HEK293T (cell line): ENCODE results near the gene IVD.

ENCODE experiments used
- ARNT ChIP-seq: fragments of 450-650 bp; IDR thresholded peaks from 2 replicates; pipeline ENCODE4 v1.6.1; 2017; ENCODE audit warnings: mild to moderate bottlenecking
- BHLHE40 ChIP-seq: fragments of 450-650 bp; IDR thresholded peaks from 2 replicates; pipeline ENCODE4 v1.6.1; 2016; ENCODE audit warnings: mild to moderate bottlenecking, moderate library complexity, borderline replicate concordance
- CTBP1 ChIP-seq: fragments of 450-650 bp; IDR thresholded peaks from 2 replicates; pipeline ENCODE4 v1.6.1; 2016; ENCODE audit warnings: borderline replicate concordance
- ELF4 ChIP-seq: fragments of 450-650 bp; IDR thresholded peaks from 2 replicates; pipeline ENCODE4 v1.6.1; 2017; ENCODE audit warnings: antibody characterized with exemption
- FOXA1 ChIP-seq: fragments of 450-650 bp; IDR thresholded peaks from 2 replicates; pipeline ENCODE4 v1.6.1; 2016; ENCODE audit warnings: mild to moderate bottlenecking
- FOXK2 ChIP-seq: fragments of 450-650 bp; IDR thresholded peaks from 2 replicates; pipeline ENCODE4 v1.6.1; 2016; ENCODE audit warnings: mild to moderate bottlenecking
- FOXM1 ChIP-seq: fragments of 450-650 bp; IDR thresholded peaks from 2 replicates; pipeline ENCODE4 v1.6.1; 2017; ENCODE audit warnings: mild to moderate bottlenecking, borderline replicate concordance
- HDGF ChIP-seq: fragments of 450-650 bp; IDR thresholded peaks from 2 replicates; pipeline ENCODE4 v1.6.1; 2017; ENCODE audit warnings: antibody characterized with exemption, borderline replicate concordance
- LEF1 ChIP-seq: fragments of 450-650 bp; IDR thresholded peaks from 2 replicates; pipeline ENCODE4 v1.6.1; 2017; ENCODE audit warnings: mild to moderate bottlenecking, borderline replicate concordance
- NFRKB ChIP-seq: fragments of 450-650 bp; IDR thresholded peaks from 2 replicates; pipeline ENCODE4 v1.6.1; 2016; ENCODE audit warnings: mild to moderate bottlenecking, moderate library complexity
- SP1 ChIP-seq: fragments of 450-650 bp; IDR thresholded peaks from 2 replicates; pipeline ENCODE4 v1.6.1; 2017
- TARDBP ChIP-seq: fragments of 450-650 bp; IDR thresholded peaks from 2 replicates; pipeline ENCODE4 v1.6.1; 2016
- ZNF384 ChIP-seq: fragments of 450-650 bp; IDR thresholded peaks from 2 replicates; pipeline ENCODE4 v1.6.1; 2016
- TF ChIP-seq, protein P1 (sequence below): fragments of 450-650 bp; IDR thresholded peaks from 2 replicates; pipeline ENCODE4 v1.6.1; 2016

DNA sequence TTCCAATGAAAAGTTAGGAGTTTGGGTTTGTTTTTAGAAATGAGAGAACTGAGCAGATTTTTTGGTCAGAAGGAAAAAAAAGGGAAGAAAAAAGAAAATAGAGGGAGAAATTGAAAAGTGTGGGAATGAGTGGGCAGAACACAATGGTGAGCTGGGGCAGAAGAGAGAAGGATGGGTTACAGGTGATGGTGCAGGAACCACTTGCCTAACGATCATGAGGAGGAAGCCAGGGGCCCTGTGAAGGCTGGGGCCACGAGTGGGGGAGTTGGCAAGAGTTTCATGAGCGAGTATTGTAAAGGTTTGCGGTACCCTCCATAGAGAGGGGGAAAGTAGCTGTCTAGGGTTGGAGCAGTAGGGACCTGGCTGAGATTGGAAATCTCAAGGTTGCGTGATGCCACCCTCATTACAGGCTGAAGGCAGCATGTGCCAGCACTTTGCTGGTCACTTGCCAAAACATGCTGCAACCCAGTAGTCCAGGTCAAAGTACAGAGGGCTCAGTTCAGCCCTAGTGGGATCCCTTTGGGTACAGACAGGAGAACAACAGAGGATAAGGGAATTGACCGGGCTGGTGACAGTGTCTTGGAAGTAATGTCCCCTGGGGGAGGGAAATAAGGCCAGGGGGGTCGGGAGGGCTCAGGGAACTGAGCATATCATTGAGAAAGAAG is 6.6 kb downstream of the IVD start:
- no peak for TF ChIP-seq FOXM1
- no peak for TF ChIP-seq ARNT
- TF ChIP-seq SP1, result no peak
- TF ChIP-seq CTBP1, result no peak
- TF ChIP-seq LEF1, result no peak
- TF ChIP-seq ZNF384, result no peak
- no peak for TF ChIP-seq HDGF
- no peak for TF ChIP-seq BHLHE40
- TF ChIP-seq, protein P1, sequence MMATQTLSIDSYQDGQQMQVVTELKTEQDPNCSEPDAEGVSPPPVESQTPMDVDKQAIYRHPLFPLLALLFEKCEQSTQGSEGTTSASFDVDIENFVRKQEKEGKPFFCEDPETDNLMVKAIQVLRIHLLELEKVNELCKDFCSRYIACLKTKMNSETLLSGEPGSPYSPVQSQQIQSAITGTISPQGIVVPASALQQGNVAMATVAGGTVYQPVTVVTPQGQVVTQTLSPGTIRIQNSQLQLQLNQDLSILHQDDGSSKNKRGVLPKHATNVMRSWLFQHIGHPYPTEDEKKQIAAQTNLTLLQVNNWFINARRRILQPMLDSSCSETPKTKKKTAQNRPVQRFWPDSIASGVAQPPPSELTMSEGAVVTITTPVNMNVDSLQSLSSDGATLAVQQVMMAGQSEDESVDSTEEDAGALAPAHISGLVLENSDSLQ, result no peak
- no peak for TF ChIP-seq FOXA1
- TF ChIP-seq FOXK2, result no peak
- no peak for TF ChIP-seq NFRKB
- TF ChIP-seq ELF4, result no peak
- TF ChIP-seq TARDBP, result no peak
